PC-3 (cell line): Measurements from ENCODE around the gene DNM3. TPM values are rescaled to one million over a fixed set of nuclear protein-coding genes. Genes with fewer than 3 reads are reported as not detected.

Experiments
- ATAC-seq: fragments of 200-7000 bp; cut with Tn5 transposase; 2 replicates; pipeline ENCODE4 v1.9.1; 2020; ENCODE audit warnings: mild to moderate bottlenecking, moderate library complexity
- BruUV-seq: library from RNA; stranded (reverse); fragments of 400-500 nt; replicated peaks from 2 replicates; lab custom pipeline; 2021; lab: Mats Ljungman, UMichigan
- CTCF ChIA-PET: fragments of 300-600 bp; sonication (Branson Sonifier 250); formaldehyde crosslinking; loops from one replicate; lab custom pipeline; 2022; ENCODE audit warnings: antibody characterized with exemption; lab: Charles Lee
- POLR2A ChIA-PET: fragments of 300-600 bp; sonication (Branson Sonifier 250); formaldehyde crosslinking; loops from one replicate; lab custom pipeline; 2022; ENCODE audit warnings: antibody characterized with exemption; ENCODE audit not compliant: unreplicated experiment; lab: Charles Lee
- DNase-seq: peaks from one replicate; pipeline ENCODE4 v3.0.0-alpha.2; 2015
- H2AFZ ChIP-seq: fragments of 300-600 bp; sonication (generic); 2 replicates; pipeline ENCODE4 v1.6.0; 2016; ENCODE audit warnings: antibody characterized with exemption, low read length
- H3F3A ChIP-seq: fragments of 300-600 bp; sonication (generic); one replicate; pipeline ENCODE4 v1.6.0; 2017; ENCODE audit warnings: antibody characterized with exemption, low read length, control low read depth, mild to moderate bottlenecking; ENCODE audit not compliant: unreplicated experiment
- H3K27ac ChIP-seq: fragments of 300-600 bp; sonication (generic); 2 replicates; pipeline ENCODE4 v1.5.1; 2016; ENCODE audit warnings: mild to moderate bottlenecking, low read length
- H3K27me3 ChIP-seq: fragments of 300-600 bp; sonication (generic); 2 replicates; pipeline ENCODE4 v1.6.1; 2016; ENCODE audit warnings: low read length, mixed read lengths
- H3K36me3 ChIP-seq: fragments of 300-600 bp; sonication (generic); 2 replicates; pipeline ENCODE4 v1.6.1; 2016; ENCODE audit warnings: low read depth, mixed run types, low read length, mixed read lengths
- H3K4me1 ChIP-seq: fragments of 300-600 bp; sonication (generic); 2 replicates; pipeline ENCODE4 v1.5.1; 2016; ENCODE audit warnings: low read length; ENCODE audit not compliant: insufficient read depth
- H3K4me2 ChIP-seq: fragments of 300-600 bp; sonication (generic); 2 replicates; pipeline ENCODE4 v1.6.0; 2016; ENCODE audit warnings: low read length
- H3K4me3 ChIP-seq: fragments of 300-600 bp; sonication (generic); 2 replicates; pipeline ENCODE4 v1.5.1; 2016; ENCODE audit warnings: mild to moderate bottlenecking, low read length, mixed read lengths
- H3K79me2 ChIP-seq: fragments of 300-600 bp; sonication (generic); 2 replicates; pipeline ENCODE4 v1.6.1; 2017; ENCODE audit warnings: low read length, mixed read lengths
- H3K9ac ChIP-seq: fragments of 300-600 bp; sonication (generic); 2 replicates; pipeline ENCODE4 v1.6.0; 2016; ENCODE audit warnings: mild to moderate bottlenecking, low read length
- H3K9me2 ChIP-seq: fragments of 300-600 bp; sonication (generic); replicated peaks from 2 replicates; pipeline ENCODE4 v1.6.1; 2016; ENCODE audit warnings: mixed run types, low read length, mixed read lengths
- H3K9me3 ChIP-seq: fragments of 300-600 bp; sonication (generic); 2 replicates; pipeline ENCODE4 v1.6.1; 2016; ENCODE audit warnings: low read length, mixed read lengths
- H4K20me1 ChIP-seq: fragments of 300-600 bp; sonication (generic); 2 replicates; pipeline ENCODE4 v1.6.1; 2016; ENCODE audit warnings: low read length, mixed read lengths
- CTCF ChIP-seq: fragments of 300-600 bp; sonication (generic); conservative IDR thresholded peaks from 2 replicates; pipeline ENCODE4 v1.5.1; 2017; ENCODE audit warnings: antibody characterized with exemption, low read depth, mild to moderate bottlenecking, low read length
- EZH2 ChIP-seq: fragments of 300-600 bp; sonication (generic); IDR thresholded peaks from one replicate; pipeline ENCODE4 v1.6.1; 2017; ENCODE audit warnings: antibody characterized with exemption, mild to moderate bottlenecking, low read length; ENCODE audit not compliant: unreplicated experiment
- EZH2phosphoT487 ChIP-seq: fragments of 300-600 bp; sonication (generic); IDR thresholded peaks from 2 replicates; pipeline ENCODE4 v1.6.1; 2018; ENCODE audit warnings: mild to moderate bottlenecking, antibody characterized with exemption, low read length, borderline replicate concordance
- intact Hi-C: fragments of 100-400 bp; cut with micrococcal nuclease; formaldehyde crosslinking; loops from 2 replicates; pipeline ENCODE4 v1.9.0; 2023
- total RNA-seq: library from RNA; depleted of rRNA; stranded (reverse); fragments of >200 nt; gene quantifications from 2 replicates; pipeline ENCODE4 v1.2.3, GENCODE V29; 2014

Gene DNM3
- total RNA-seq, 1 experiment from 2014 or later = 0.98 TPM

GRCh38 chr1:171940368-171940767, 99.1 kb downstream of the DNM3 start:
- no peaks in the 10 kb centered on the region for H3K79me2 ChIP-seq
- no peak for ATAC-seq
- no TSS peak for BruUV-seq
- H3K9me3 ChIP-seq = no peaks in the 10 kb centered on the region
- H3K27me3 ChIP-seq = peaks cover 67% of the 10 kb centered on the region
- H3K9ac ChIP-seq = no peak overlapping the region
- intact Hi-C loops = loop anchor here (5.0 kb wide), 1 partner anchor 33 kb away; no protein-coding TSS in a partner anchor
- H4K20me1 ChIP-seq = no peaks in the 10 kb centered on the region
- H3K4me2 ChIP-seq = no peak overlapping the region
- TF ChIP-seq EZH2 (no peak), EZH2phosphoT487 (no peak), CTCF (no peak)
- H3K36me3 ChIP-seq = no peaks in the 10 kb centered on the region
- H3K4me1 ChIP-seq = no peaks in the 10 kb centered on the region
- ChIA-PET POLR2A (no interaction called here), CTCF (no interaction called here)
- no peaks in the 10 kb centered on the region for H3F3A ChIP-seq
- no peak for DNase-seq
- no peak overlapping the region for H3K27ac ChIP-seq
- no peak overlapping the region for H3K4me3 ChIP-seq
- no peak overlapping the region for H2AFZ ChIP-seq
- H3K9me2 ChIP-seq = no peaks in the 10 kb centered on the region

GRCh38 chr1:171941920-171942319, 100.6 kb downstream of the DNM3 start:
- Histone ChIP-seq H3K4me3 (no peak overlapping the region), H3K4me1 (no peaks in the 10 kb centered on the region), H3K4me2 (no peak overlapping the region), H3F3A (no peaks in the 10 kb centered on the region), H3K9me2 (no peaks in the 10 kb centered on the region), H3K9me3 (no peaks in the 10 kb centered on the region), H3K27me3 (peaks cover 69% of the 10 kb centered on the region), H3K79me2 (no peaks in the 10 kb centered on the region), H3K36me3 (no peaks in the 10 kb centered on the region), H4K20me1 (no peaks in the 10 kb centered on the region), H3K9ac (no peak overlapping the region), H3K27ac (no peak overlapping the region), H2AFZ (no peak overlapping the region)
- no peak for ATAC-seq
- no TSS peak for BruUV-seq
- no peak for DNase-seq
- intact Hi-C loops = loop anchor here (5.0 kb wide), 1 partner anchor 35 kb away; no protein-coding TSS in a partner anchor
- POLR2A ChIA-PET = no interaction called here
- CTCF ChIA-PET = interaction anchor here (0.6 kb wide), 1 partner anchor 140 kb away, joined by 3 read pairs; no protein-coding TSS in a partner anchor
- TF ChIP-seq EZH2 = no peak
- no peak for TF ChIP-seq EZH2phosphoT487
- no peak for TF ChIP-seq CTCF

- Histone ChIP-seq H3K27me3 (peaks cover 66% of the 10 kb centered on the region), H3K4me3 (no peak overlapping the region), H3K36me3 (no peaks in the 10 kb centered on the region), H3K9me2 (no peaks in the 10 kb centered on the region), H2AFZ (no peak overlapping the region), H3K27ac (no peak overlapping the region), H3K9me3 (no peaks in the 10 kb centered on the region), H3K4me2 (no peak overlapping the region), H3K4me1 (no peaks in the 10 kb centered on the region; the same call in 1 of the 2 replicates), H4K20me1 (no peaks in the 10 kb centered on the region), H3K79me2 (no peaks in the 10 kb centered on the region), H3K9ac (no peak overlapping the region), H3F3A (no peaks in the 10 kb centered on the region)
- BruUV-seq = no TSS peak
- ATAC-seq (no peak), DNase-seq (no peak)
- CTCF ChIA-PET = no interaction called here
- TF ChIP-seq CTCF (no peak), EZH2phosphoT487 (no peak), EZH2 (no peak)
- POLR2A ChIA-PET = no interaction called here
- intact Hi-C loops = loop anchor here (5.0 kb wide), 1 partner anchor 37 kb away; no protein-coding TSS in a partner anchor
These were observed 102.8 kb downstream of the DNM3 start for GRCh38 chr1:171943973-171944561.
